GM18909 (cell line): ENCODE data around the gene DKK1.
"Not testable (repeated sequence)": the region's sequence is repeated elsewhere in the genome, so short reads cannot be mapped to it uniquely, and the experiment has no call there.

Experiments used
- ATAC-seq: cut with Tn5 transposase; IDR thresholded peaks from one replicate; pipeline ENCODE4 v1.9.1; 2021; ENCODE audit warnings: mild to moderate bottlenecking; ENCODE audit not compliant: unreplicated experiment, poor library complexity

The DKK1 gene

DNA sequence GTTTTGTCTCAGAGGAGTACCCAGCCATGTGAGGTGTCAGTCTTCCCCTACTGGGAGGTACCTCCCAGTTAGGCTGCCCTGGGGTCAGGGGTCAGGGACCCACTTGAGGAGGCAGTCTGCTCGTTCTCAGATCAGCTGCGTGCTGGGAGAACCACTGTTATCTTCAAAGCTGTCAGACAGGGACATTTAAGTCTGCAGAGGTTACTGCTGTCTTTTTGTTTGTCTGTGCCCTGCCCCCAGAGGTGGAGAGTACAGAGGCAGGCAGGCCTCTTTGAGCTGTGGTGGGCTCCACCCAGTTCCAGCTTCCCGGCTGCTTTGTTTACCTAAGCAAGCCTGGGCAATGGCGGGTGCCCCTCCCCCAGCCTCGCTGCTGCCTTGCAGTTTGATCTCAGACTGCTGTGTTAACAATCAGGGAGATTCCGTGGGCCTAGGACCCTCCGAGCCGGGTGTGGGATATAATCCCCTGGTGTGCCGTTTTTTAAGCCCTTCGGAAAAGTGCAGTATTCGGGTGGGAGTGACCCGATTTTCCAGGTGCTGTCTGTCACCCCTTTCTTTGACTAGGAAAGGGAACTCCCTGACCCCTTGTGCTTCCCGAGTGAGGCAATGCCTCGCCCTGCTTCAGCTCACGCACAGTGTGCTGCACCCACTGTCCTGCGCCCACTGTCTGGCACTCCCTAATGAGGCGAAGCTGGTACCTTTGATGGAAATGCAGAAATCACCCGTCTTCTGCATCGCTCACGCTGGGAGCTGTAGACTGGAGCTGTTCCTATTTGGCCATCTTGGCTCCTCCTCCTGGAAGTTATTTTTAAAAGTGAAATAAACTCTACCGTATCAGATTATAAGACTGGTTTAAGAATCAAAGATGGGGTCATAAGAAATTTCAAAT lies 51.7 kb downstream of the DKK1 start:
- not testable (repeated sequence) for ATAC-seq
